HCT116 (cell line): ENCODE measurements around the gene SHANK1. TPM values are rescaled to one million over a fixed set of nuclear protein-coding genes. Genes with fewer than 3 reads are reported as not detected.

ENCODE experiments used
- ATAC-seq: fragments of 200-7000 bp; cut with Tn5 transposase; 2 replicates; pipeline ENCODE4 v1.9.1; 2020; ENCODE audit warnings: mild to moderate bottlenecking, moderate library complexity
- BruUV-seq: library from RNA; stranded (reverse); fragments of 400-500 nt; replicated peaks from 2 replicates; lab custom pipeline; 2021; lab: Mats Ljungman, UMichigan
- CTCF ChIA-PET: fragments of 300-600 bp; sonication (Branson Sonifier 250); formaldehyde crosslinking; loops from one replicate; lab custom pipeline; 2021; ENCODE audit warnings: antibody characterized with exemption; lab: Charles Lee
- POLR2A ChIA-PET: fragments of 300-600, 350-600 bp; sonication (Branson Sonifier 250); formaldehyde crosslinking; loops from one replicate; lab custom pipeline; 2021; ENCODE audit warnings: antibody characterized with exemption; lab: Charles Lee
- RAD21 ChIA-PET, 2 experiments: fragments of 300-600 bp; sonication (Branson Sonifier 250); formaldehyde crosslinking; loops; one replicate each; lab custom pipeline; 2023; ENCODE audit warnings: low total read pairs in 2 of 2; ENCODE audit not compliant: uncharacterized antibody in 2 of 2, unreplicated experiment in 2 of 2, low non-redundant PET in 1 of 2; lab: Charles Lee
- DNase-seq: peaks from one replicate; pipeline ENCODE4 v3.0.0-alpha.2; 2010; ENCODE audit warnings: low read depth, low spot score
- H2AFZ ChIP-seq: fragments of 200-600 bp; shearing (Covaris generic), sonication (generic); 2 replicates; pipeline ENCODE4 v1.6.1; 2017; ENCODE audit warnings: low read depth, mixed run types, mixed read lengths, antibody characterized with exemption, low read length; ENCODE audit not compliant: poor library complexity, severe bottlenecking
- H3K27ac ChIP-seq: 2 replicates; pipeline ENCODE4 v1.5.1; 2012; ENCODE audit warnings: low read depth, low read length
- H3K27me3 ChIP-seq: fragments of 200-600 bp; sonication (generic); 2 replicates; pipeline ENCODE4 v1.6.1; 2016; ENCODE audit warnings: mixed run types, low read length, mixed read lengths; ENCODE audit not compliant: insufficient read depth
- H3K36me3 ChIP-seq, 2 experiments: fragments of 200-500 bp in 1 of 2; fragments of 200-600 bp in 1 of 2; sonication (Bioruptor generic) in 1 of 2; sonication (generic) in 1 of 2; 2 replicates each; pipeline versions ENCODE4 v1.5.1 to v1.6.1; 2014 to 2016; ENCODE audit warnings: low read length in 2 of 2, inconsistent platforms in 1 of 2, mixed read lengths in 1 of 2, mixed run types in 1 of 2; ENCODE audit not compliant: insufficient read depth in 2 of 2, control insufficient read depth in 1 of 2
- H3K4me1 ChIP-seq, 2 experiments: fragments of 200-600 bp in 1 of 2; sonication (generic) in 1 of 2; 2 replicates each; pipeline versions ENCODE4 v1.5.1 to v1.6.1; 2012 to 2017; ENCODE audit warnings: low read length in 2 of 2, inconsistent platforms in 1 of 2, mild to moderate bottlenecking in 1 of 2, mixed read lengths in 1 of 2, mixed run types in 1 of 2, moderate library complexity in 1 of 2; ENCODE audit not compliant: insufficient read depth in 2 of 2, control insufficient read depth in 1 of 2
- H3K4me2 ChIP-seq: fragments of 200-600 bp; sonication (generic); 2 replicates; pipeline ENCODE4 v1.6.1; 2017; ENCODE audit warnings: mixed run types, low read length, mixed read lengths
- H3K4me3 ChIP-seq, 2 experiments: fragments of 200-600 bp in 1 of 2; sonication (generic) in 1 of 2; replicated peaks in 1 of 2; 2 replicates each; pipeline ENCODE4 v1.5.1; 2011 to 2016; ENCODE audit warnings: low read length in 2 of 2, control low read depth in 1 of 2, low read depth in 1 of 2, mild to moderate bottlenecking in 1 of 2, mixed read lengths in 1 of 2, mixed run types in 1 of 2
- H3K79me2 ChIP-seq: fragments of 200-600 bp; sonication (generic); 2 replicates; pipeline ENCODE4 v1.6.1; 2017; ENCODE audit warnings: mild to moderate bottlenecking, mixed run types, low read length, moderate library complexity, mixed read lengths; ENCODE audit not compliant: insufficient read depth
- H3K9ac ChIP-seq: fragments of 200-600 bp; sonication (generic); 2 replicates; pipeline ENCODE4 v1.6.1; 2016; ENCODE audit warnings: low read length, mixed read lengths
- H3K9me2 ChIP-seq: fragments of 200-600 bp; sonication (generic), shearing (Covaris generic); 2 replicates; pipeline ENCODE4 v1.6.1; 2017; ENCODE audit warnings: mixed run types, mild to moderate bottlenecking, moderate library complexity; ENCODE audit not compliant: insufficient read depth
- H3K9me3 ChIP-seq, 2 experiments: fragments of 200-500 bp in 1 of 2; fragments of 200-600 bp in 1 of 2; sonication (Bioruptor generic) in 1 of 2; sonication (generic) in 1 of 2; 2 replicates each; pipeline ENCODE4 v1.6.1; 2014 to 2017; ENCODE audit warnings: low read length in 2 of 2, mixed read lengths in 2 of 2, inconsistent platforms in 1 of 2, low read depth in 1 of 2, mild to moderate bottlenecking in 1 of 2, mixed run types in 1 of 2, moderate library complexity in 1 of 2; ENCODE audit not compliant: control insufficient read depth in 1 of 2, insufficient read depth in 1 of 2
- H4K20me1 ChIP-seq: fragments of 200-600 bp; sonication (generic), shearing (Covaris generic); 2 replicates; pipeline ENCODE4 v1.6.1; 2017; ENCODE audit warnings: mixed run types, mild to moderate bottlenecking, moderate library complexity; ENCODE audit not compliant: insufficient read depth
- CEBPB ChIP-seq: IDR thresholded peaks from 2 replicates; pipeline ENCODE4 v1.6.1; 2012; ENCODE audit warnings: low read depth
- RAD21 ChIP-seq: IDR thresholded peaks from 2 replicates; pipeline ENCODE4 v1.6.1; 2012; ENCODE audit warnings: low read depth, mild to moderate bottlenecking
- SIN3A ChIP-seq: IDR thresholded peaks from 2 replicates; pipeline ENCODE4 v1.6.1; 2012; ENCODE audit warnings: low read depth
- ZFX ChIP-seq: fragments of 450-650 bp; IDR thresholded peaks from 2 replicates; pipeline ENCODE4 v1.6.1; 2017
- intact Hi-C: fragments of 100-400 bp; cut with micrococcal nuclease; formaldehyde crosslinking; loops from 2 replicates; pipeline ENCODE4 v1.10.0; 2022
- total RNA-seq: library from RNA; stranded (reverse); gene quantifications from one replicate; pipeline ENCODE4 v1.2.1, GENCODE V29; 2021; ENCODE audit not compliant: unreplicated experiment
- TF ChIP-seq, protein P1 (sequence below): IDR thresholded peaks from 2 replicates; pipeline ENCODE4 v1.6.1; 2012
- TF ChIP-seq, protein P2 (sequence below): IDR thresholded peaks from 2 replicates; pipeline ENCODE4 v1.6.1; 2012; ENCODE audit warnings: low read depth
- TF ChIP-seq, protein P3 (sequence below), 3 experiments: fragments of 200-600 bp in 1 of 3; sonication (generic) in 1 of 3; IDR thresholded peaks in 2 of 3; conservative IDR thresholded peaks in 1 of 3; 2 replicates each; pipeline ENCODE4 v1.5.1; 2012 to 2017; ENCODE audit warnings: low read depth in 2 of 3, low read length in 2 of 3, antibody characterized with exemption in 1 of 3, borderline replicate concordance in 1 of 3, control low read depth in 1 of 3, mild to moderate bottlenecking in 1 of 3, mixed read lengths in 1 of 3, mixed run types in 1 of 3, moderate library complexity in 1 of 3; ENCODE audit not compliant: insufficient read depth in 1 of 3

Gene SHANK1
- total RNA-seq, 1 experiment from 2014 or later = 3.0 TPM

DNA sequence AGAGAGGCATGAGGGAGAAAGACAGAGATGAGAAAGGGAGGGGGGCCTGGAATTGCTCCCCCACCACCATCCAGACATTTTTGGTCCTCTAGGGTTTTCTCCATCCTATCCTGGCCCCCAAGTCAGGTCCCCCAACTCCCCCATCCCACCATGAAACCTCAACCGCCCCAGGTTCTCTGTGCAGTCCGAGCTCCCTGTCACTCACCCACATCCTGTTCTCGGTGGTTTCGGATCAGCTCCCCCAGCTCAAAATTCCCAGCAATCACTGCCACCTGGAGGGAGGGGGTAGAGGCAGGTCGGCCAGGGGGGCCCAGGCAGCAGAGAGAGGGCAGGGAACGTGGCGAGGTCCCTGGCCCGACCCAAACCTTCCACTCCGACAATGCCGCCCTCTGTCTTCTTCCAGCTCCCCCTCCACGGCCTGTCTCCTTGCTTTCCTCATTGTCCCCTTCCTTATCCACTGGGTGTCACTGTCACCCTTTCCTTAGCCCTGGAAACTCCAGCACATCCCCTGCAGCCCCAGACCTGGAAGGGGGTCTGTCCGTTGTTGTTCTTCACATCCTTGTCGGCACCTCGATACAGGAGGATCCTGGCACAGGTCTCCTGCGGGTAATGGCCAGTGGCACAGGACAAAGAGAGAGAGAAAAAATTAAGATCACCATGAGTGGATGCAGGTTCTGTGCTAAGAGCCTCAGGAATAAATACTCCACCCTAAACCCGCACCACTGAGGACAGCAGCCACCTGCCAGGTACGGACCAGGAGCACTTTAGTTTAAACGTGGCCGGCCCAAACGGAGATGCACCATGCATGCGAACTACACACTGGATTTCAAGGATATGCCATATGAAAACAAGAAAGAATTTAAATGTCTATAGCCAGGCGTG lies 15.4 kb downstream of the SHANK1 start:
- ChIA-PET RAD21 (interaction anchor here (0.6 to 1.2 kb wide), 7 partner anchors 20 to 479 kb away, joined by 3 to 9 read pairs (median 3); no protein-coding TSS in a partner anchor), POLR2A (interaction anchor here (0.8 kb wide), 1 partner anchor 217 kb away, joined by 3 read pairs; no protein-coding TSS in a partner anchor), CTCF (interaction anchor here (0.6 to 5.0 kb wide), 16 partner anchors 13 to 392 kb away, joined by 3 to 46 read pairs (median 6); partner anchors contain the start of gene KLK8)
- Histone ChIP-seq H4K20me1 (no peaks in the 10 kb centered on the region), H3K27me3 (peaks cover 13% of the 10 kb centered on the region; the same call in 1 of the 2 replicates), H2AFZ (no peak overlapping the region), H3K9me3 (no peaks in the 10 kb centered on the region), H3K4me1 (0 out of 4 replicates have a peak, but pooled peaks cover 0 to 2% of the 10 kb centered on the region in 2 experiments), H3K79me2 (no peaks in the 10 kb centered on the region), H3K9me2 (no peaks in the 10 kb centered on the region), H3K36me3 (no peaks in the 10 kb centered on the region), H3K27ac (no peak overlapping the region)
- intact Hi-C loops = loop anchor here (1.0 to 10.0 kb wide), 3 partner anchors 218 to 393 kb away; partner anchors contain the start of gene NAPSA
- BruUV-seq = no TSS peak
- ATAC-seq = peak; percentile 78
- peak; percentile 26 for DNase-seq
- peak; percentile 90 for TF ChIP-seq RAD21
- TF ChIP-seq, protein P1, sequence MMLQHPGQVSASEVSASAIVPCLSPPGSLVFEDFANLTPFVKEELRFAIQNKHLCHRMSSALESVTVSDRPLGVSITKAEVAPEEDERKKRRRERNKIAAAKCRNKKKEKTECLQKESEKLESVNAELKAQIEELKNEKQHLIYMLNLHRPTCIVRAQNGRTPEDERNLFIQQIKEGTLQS = no peak
- no peak for TF ChIP-seq CEBPB
- TF ChIP-seq, protein P2, sequence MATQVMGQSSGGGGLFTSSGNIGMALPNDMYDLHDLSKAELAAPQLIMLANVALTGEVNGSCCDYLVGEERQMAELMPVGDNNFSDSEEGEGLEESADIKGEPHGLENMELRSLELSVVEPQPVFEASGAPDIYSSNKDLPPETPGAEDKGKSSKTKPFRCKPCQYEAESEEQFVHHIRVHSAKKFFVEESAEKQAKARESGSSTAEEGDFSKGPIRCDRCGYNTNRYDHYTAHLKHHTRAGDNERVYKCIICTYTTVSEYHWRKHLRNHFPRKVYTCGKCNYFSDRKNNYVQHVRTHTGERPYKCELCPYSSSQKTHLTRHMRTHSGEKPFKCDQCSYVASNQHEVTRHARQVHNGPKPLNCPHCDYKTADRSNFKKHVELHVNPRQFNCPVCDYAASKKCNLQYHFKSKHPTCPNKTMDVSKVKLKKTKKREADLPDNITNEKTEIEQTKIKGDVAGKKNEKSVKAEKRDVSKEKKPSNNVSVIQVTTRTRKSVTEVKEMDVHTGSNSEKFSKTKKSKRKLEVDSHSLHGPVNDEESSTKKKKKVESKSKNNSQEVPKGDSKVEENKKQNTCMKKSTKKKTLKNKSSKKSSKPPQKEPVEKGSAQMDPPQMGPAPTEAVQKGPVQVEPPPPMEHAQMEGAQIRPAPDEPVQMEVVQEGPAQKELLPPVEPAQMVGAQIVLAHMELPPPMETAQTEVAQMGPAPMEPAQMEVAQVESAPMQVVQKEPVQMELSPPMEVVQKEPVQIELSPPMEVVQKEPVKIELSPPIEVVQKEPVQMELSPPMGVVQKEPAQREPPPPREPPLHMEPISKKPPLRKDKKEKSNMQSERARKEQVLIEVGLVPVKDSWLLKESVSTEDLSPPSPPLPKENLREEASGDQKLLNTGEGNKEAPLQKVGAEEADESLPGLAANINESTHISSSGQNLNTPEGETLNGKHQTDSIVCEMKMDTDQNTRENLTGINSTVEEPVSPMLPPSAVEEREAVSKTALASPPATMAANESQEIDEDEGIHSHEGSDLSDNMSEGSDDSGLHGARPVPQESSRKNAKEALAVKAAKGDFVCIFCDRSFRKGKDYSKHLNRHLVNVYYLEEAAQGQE = no peak
- TF ChIP-seq ZFX = no peak
- TF ChIP-seq, protein P3, sequence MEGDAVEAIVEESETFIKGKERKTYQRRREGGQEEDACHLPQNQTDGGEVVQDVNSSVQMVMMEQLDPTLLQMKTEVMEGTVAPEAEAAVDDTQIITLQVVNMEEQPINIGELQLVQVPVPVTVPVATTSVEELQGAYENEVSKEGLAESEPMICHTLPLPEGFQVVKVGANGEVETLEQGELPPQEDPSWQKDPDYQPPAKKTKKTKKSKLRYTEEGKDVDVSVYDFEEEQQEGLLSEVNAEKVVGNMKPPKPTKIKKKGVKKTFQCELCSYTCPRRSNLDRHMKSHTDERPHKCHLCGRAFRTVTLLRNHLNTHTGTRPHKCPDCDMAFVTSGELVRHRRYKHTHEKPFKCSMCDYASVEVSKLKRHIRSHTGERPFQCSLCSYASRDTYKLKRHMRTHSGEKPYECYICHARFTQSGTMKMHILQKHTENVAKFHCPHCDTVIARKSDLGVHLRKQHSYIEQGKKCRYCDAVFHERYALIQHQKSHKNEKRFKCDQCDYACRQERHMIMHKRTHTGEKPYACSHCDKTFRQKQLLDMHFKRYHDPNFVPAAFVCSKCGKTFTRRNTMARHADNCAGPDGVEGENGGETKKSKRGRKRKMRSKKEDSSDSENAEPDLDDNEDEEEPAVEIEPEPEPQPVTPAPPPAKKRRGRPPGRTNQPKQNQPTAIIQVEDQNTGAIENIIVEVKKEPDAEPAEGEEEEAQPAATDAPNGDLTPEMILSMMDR (IDR thresholded peaks at IDR 0.05 in 2 of 3, conservative IDR thresholded peaks at IDR 0.05 in 1 of 3; ENCODE audit: borderline replicate concordance in 1 of 3, insufficient read depth in 1 of 3, low read depth in 2 of 3, low read length in 2 of 3) = peak; percentile 60 to 94 (median 69); a peak in 5 of 6 replicates
- TF ChIP-seq SIN3A = no peak
- TF ChIP-seq, all 23 proteins: peak for 2
- no peak overlapping the region for H3K4me3 ChIP-seq
- H3K9ac ChIP-seq = no peak overlapping the region
- peak overlapping the region; percentile 33; the same call in 1 of the 2 replicates for H3K4me2 ChIP-seq
